Body of pancreas (tissue), 4 donors: ENCODE results near the gene C17orf67.

ENCODE experiments used
- CTCF ChIP-seq, 7 experiments: fragments of 450-650 bp in 4 of 7; fragments of 200-600 bp in 3 of 7; sonication (generic) in 3 of 7; IDR thresholded peaks; one replicate each; pipeline ENCODE4 v1.5.1; 2016 to 2019; ENCODE audit warnings: antibody characterized with exemption in 7 of 7
- POLR2A ChIP-seq, 3 donors: fragments of 450-650 bp; IDR thresholded peaks; one replicate each; pipeline ENCODE4 v1.6.1; 2016; ENCODE audit warnings: antibody characterized with exemption in 3 of 3, mild to moderate bottlenecking in 2 of 3

GRCh38 chr17:56774650-56775049, 59.1 kb downstream of the C17orf67 start:
- TF ChIP-seq POLR2A (IDR thresholded peaks at IDR 0.05) (no peak), CTCF (IDR thresholded peaks at IDR 0.05) (no peak)
